HG03066 (cell line): ENCODE measurements around the gene TACC3.

Experiments
- ATAC-seq: cut with Tn5 transposase; IDR thresholded peaks from one replicate; pipeline ENCODE4 v1.9.1; 2021; ENCODE audit warnings: low read depth; ENCODE audit not compliant: unreplicated experiment

Gene TACC3

GRCh38 chr4:1721666-1722550 lies 587 bp downstream of the TACC3 start:
- no peak for ATAC-seq

- ATAC-seq = no peak
Measured at GRCh38 chr4:1722551-1723118, 1.3 kb downstream of the TACC3 start.

- ATAC-seq = no peak
Measured at GRCh38 chr4:1723131-1723801, 1.9 kb downstream of the TACC3 start.

- ATAC-seq = no peak
Measured at GRCh38 chr4:1725521-1725920, 4.2 kb downstream of the TACC3 start.

- no peak for ATAC-seq
Measured at GRCh38 chr4:1726146-1726934, 5.0 kb downstream of the TACC3 start.

- no peak for ATAC-seq
Measured at GRCh38 chr4:1727117-1728031, 6.1 kb downstream of the TACC3 start.

GRCh38 chr4:1728061-1728980 lies 7.0 kb downstream of the TACC3 start:
- no peak for ATAC-seq

GRCh38 chr4:1730532-1731135 lies 9.3 kb downstream of the TACC3 start:
- ATAC-seq = no peak

- no peak for ATAC-seq
Measured at GRCh38 chr4:1731180-1731579, 9.9 kb downstream of the TACC3 start.

- ATAC-seq = no peak
Measured at GRCh38 chr4:1732911-1733310, 11.6 kb downstream of the TACC3 start.

- ATAC-seq = no peak
Measured at GRCh38 chr4:1735215-1735614, 13.9 kb downstream of the TACC3 start.

- no peak for ATAC-seq
Measured at GRCh38 chr4:1736812-1737211, 15.5 kb downstream of the TACC3 start.

- no peak for ATAC-seq
Measured at GRCh38 chr4:1737666-1738065, 16.3 kb downstream of the TACC3 start.

GRCh38 chr4:1738410-1738809 lies 17.1 kb downstream of the TACC3 start:
- no peak for ATAC-seq

- no peak for ATAC-seq
Measured at GRCh38 chr4:1739358-1739757, 18.0 kb downstream of the TACC3 start.

- ATAC-seq = no peak
Measured at GRCh38 chr4:1740021-1740545, 18.8 kb downstream of the TACC3 start.

GRCh38 chr4:1741208-1741607 lies 19.9 kb downstream of the TACC3 start:
- no peak for ATAC-seq

- no peak for ATAC-seq
Measured at GRCh38 chr4:1743551-1743950, 22.2 kb downstream of the TACC3 start.
